A549 (cell line): Measurements from ENCODE around the gene ZIC4. TPM values are rescaled to one million over a fixed set of nuclear protein-coding genes. Genes with fewer than 3 reads are reported as not detected.

ENCODE experiments used
- ATAC-seq, 2 experiments: fragments of 200-7000 bp in 1 of 2; fragments of >200 bp in 1 of 2; cut with Nextera tagmentation in 1 of 2; cut with Tn5 transposase in 1 of 2; 3 replicates each; pipeline versions ENCODE4 v1.8.0 to v1.9.1; 2018 to 2020; ENCODE audit warnings: mild to moderate bottlenecking in 1 of 2, moderate library complexity in 1 of 2
- CTCF ChIA-PET: fragments of 300-600 bp; sonication (Branson Sonifier 250); formaldehyde crosslinking; extraction: SDS; loops from one replicate; lab custom pipeline; 2021; ENCODE audit warnings: antibody characterized with exemption, inconsistent platforms; lab: Yijun Ruan, JAX
- POLR2A ChIA-PET: fragments of 350-600 bp; formaldehyde crosslinking; extraction: SDS; loops from one replicate; lab custom pipeline; 2021; ENCODE audit warnings: antibody characterized with exemption, inconsistent platforms; lab: Yijun Ruan, JAX
- DNase-seq, 2 experiments: peaks; one replicate each; pipeline versions ENCODE4 v3.0.0 to v3.0.0-alpha.2; 2011 to 2016; ENCODE audit warnings: low read depth in 1 of 2, low spot score in 1 of 2
- FAIRE-seq: peaks from 2 replicates; lab custom pipeline; 2011; peaks lifted over from hg19 to GRCh38; lab: Jason Lieb, UNC
- H3K27ac ChIP-seq, 2 experiments: fragments of >200 bp; sonication (Bioruptor Twin); formaldehyde crosslinking; 3 replicates each; pipeline ENCODE4 v1.5.1; 2016 to 2017
- H3K4me1 ChIP-seq: fragments of >200 bp; sonication (Bioruptor Twin); formaldehyde crosslinking; 3 replicates; pipeline ENCODE4 v1.6.1; 2016
- H3K4me2 ChIP-seq: fragments of >200 bp; sonication (Bioruptor Twin); formaldehyde crosslinking; 3 replicates; pipeline ENCODE4 v1.6.1; 2016
- H3K4me3 ChIP-seq: fragments of >200 bp; sonication (Bioruptor Twin); formaldehyde crosslinking; 3 replicates; pipeline ENCODE4 v1.5.1; 2016
- H3K9me3 ChIP-seq: fragments of >200 bp; sonication (Bioruptor Twin); formaldehyde crosslinking; 3 replicates; pipeline ENCODE4 v1.6.1; 2016
- ATOH8 ChIP-seq: fragments of 250-450 bp; sonication (Bioruptor Pico); IDR thresholded peaks from 2 replicates; pipeline ENCODE4 v1.5.0; 2020; ENCODE audit warnings: low read depth, mild to moderate bottlenecking, moderate library complexity
- BHLHE40 ChIP-seq: IDR thresholded peaks from 2 replicates; pipeline ENCODE4 v1.6.1; 2012; ENCODE audit warnings: low read depth, low read length, inconsistent platforms
- CBX2 ChIP-seq: fragments of 200-600 bp; sonication (generic); IDR thresholded peaks from 2 replicates; pipeline ENCODE4 v1.6.1; 2016; ENCODE audit warnings: low read depth, mild to moderate bottlenecking, borderline replicate concordance
- CEBPB ChIP-seq, 2 experiments: fragments of >200 bp in 1 of 2; sonication (Bioruptor Twin) in 1 of 2; formaldehyde crosslinking in 1 of 2; IDR thresholded peaks; 2 replicates each; pipeline ENCODE4 v1.6.1; 2012 to 2016
- CTCF ChIP-seq: fragments of >200 bp; sonication (Bioruptor Twin); formaldehyde crosslinking; IDR thresholded peaks from 3 replicates; pipeline ENCODE4 v1.5.1; 2016
- EHMT2 ChIP-seq: fragments of 200-600 bp; sonication (generic); IDR thresholded peaks from 2 replicates; pipeline ENCODE4 v1.6.1; 2016; ENCODE audit warnings: antibody characterized with exemption, low read depth, mild to moderate bottlenecking, moderate library complexity
- EP300 ChIP-seq, 2 experiments: fragments of >200 bp; sonication (Bioruptor Twin); formaldehyde crosslinking; IDR thresholded peaks; 2 replicates in 1 of 2; 3 replicates in 1 of 2; pipeline ENCODE4 v1.6.1; 2016 to 2017
- ESRRA ChIP-seq: fragments of 150-350 bp; IDR thresholded peaks from 2 replicates; pipeline ENCODE4 v1.6.1; 2014; ENCODE audit warnings: mild to moderate bottlenecking, low read length, borderline replicate concordance
- HDAC2 ChIP-seq: fragments of 200-600 bp; sonication (generic); IDR thresholded peaks from 2 replicates; pipeline ENCODE4 v1.6.1; 2016
- HOXA7 ChIP-seq: fragments of 250-450 bp; sonication (Bioruptor Pico); IDR thresholded peaks from 2 replicates; pipeline ENCODE4 v1.5.0; 2020; ENCODE audit warnings: mild to moderate bottlenecking, moderate library complexity
- HOXB13 ChIP-seq: fragments of 250-450 bp; sonication (Bioruptor Pico); IDR thresholded peaks from 2 replicates; pipeline ENCODE4 v1.5.0; 2020; ENCODE audit warnings: low read depth, mild to moderate bottlenecking, moderate library complexity
- JUN ChIP-seq, 2 experiments: fragments of >200 bp; sonication (Bioruptor Twin); formaldehyde crosslinking; IDR thresholded peaks; 2 replicates in 1 of 2; 3 replicates in 1 of 2; pipeline ENCODE4 v1.6.1; 2016 to 2017
- MAX ChIP-seq: IDR thresholded peaks from 2 replicates; pipeline ENCODE4 v1.6.1; 2012
- NPAS2 ChIP-seq: fragments of 250-450 bp; sonication (Bioruptor Pico); IDR thresholded peaks from 2 replicates; pipeline ENCODE4 v1.8.0; 2022; ENCODE audit warnings: mild to moderate bottlenecking, moderate library complexity, borderline replicate concordance
- PBX3 ChIP-seq: IDR thresholded peaks from 2 replicates; pipeline ENCODE4 v1.6.1; 2012
- POLR2A ChIP-seq: IDR thresholded peaks from 2 replicates; pipeline ENCODE4 v1.6.1; 2012; ENCODE audit warnings: mild to moderate bottlenecking, low read length
- POLR2AphosphoS2 ChIP-seq: conservative IDR thresholded peaks from 2 replicates; pipeline ENCODE4 v1.6.1; 2012; ENCODE audit warnings: low read length, improper control_type of control experiment, inconsistent platforms
- RCOR1 ChIP-seq: fragments of 150-350 bp; IDR thresholded peaks from 2 replicates; pipeline ENCODE4 v1.6.1; 2014; ENCODE audit warnings: antibody characterized with exemption, low read length, low read depth
- RNF2 ChIP-seq: fragments of 200-600 bp; sonication (generic); IDR thresholded peaks from 2 replicates; pipeline ENCODE4 v1.6.1; 2016; ENCODE audit warnings: low read depth, mild to moderate bottlenecking, antibody characterized with exemption, moderate library complexity, borderline replicate concordance
- TFCP2L1 ChIP-seq: fragments of 250-450 bp; sonication (Bioruptor Pico); IDR thresholded peaks from 2 replicates; pipeline ENCODE4 v1.5.0; 2021; ENCODE audit warnings: mild to moderate bottlenecking
- TP53 ChIP-seq: fragments of 250-450 bp; sonication (Bioruptor Pico); IDR thresholded peaks from 2 replicates; pipeline ENCODE4 v1.5.0; 2021; ENCODE audit warnings: mild to moderate bottlenecking, moderate library complexity
- ZFP36 ChIP-seq: fragments of 450-650 bp; IDR thresholded peaks from 2 replicates; pipeline ENCODE4 v1.6.1; 2014; ENCODE audit warnings: borderline replicate concordance; ENCODE audit not compliant: partially characterized antibody
- ZSCAN20 ChIP-seq: fragments of 250-450 bp; sonication (Bioruptor Pico); IDR thresholded peaks from 2 replicates; pipeline ENCODE4 v1.8.0; 2022; ENCODE audit warnings: mild to moderate bottlenecking, moderate library complexity
- WGBS: methylation state at CpG from one replicate; pipeline ENCODE4 v1.1.6; 2017; ENCODE audit errors: missing lambda C conversion rate; 5-methylcytosine and 5-hydroxymethylcytosine counted together
- polyA plus RNA-seq, 4 experiments: library from polyadenylated mRNA; depleted of rRNA in 3 of 4; stranded (reverse); fragments of >200 nt; fragmentation: RNase III in 1 of 4; extraction: RNeasy Plus Mini Kit Qiagen cat#74134 plus additional on column Dnase treatment in 1 of 4; gene quantifications; 2 replicates in 3 of 4; 3 replicates in 1 of 4; pipeline ENCODE4 v1.2.3, GENCODE V29; 2011 to 2017
- TF ChIP-seq, protein P1 (sequence below): fragments of 150-350 bp; IDR thresholded peaks from 2 replicates; pipeline ENCODE4 v1.6.1; 2014; ENCODE audit warnings: low read depth, mild to moderate bottlenecking, low read length
- TF ChIP-seq, protein P2 (sequence below): fragments of >200 bp; sonication (Bioruptor Twin); formaldehyde crosslinking; IDR thresholded peaks from 3 replicates; pipeline ENCODE4 v1.6.1; 2016
- TF ChIP-seq, protein P3 (sequence below): IDR thresholded peaks from 2 replicates; pipeline ENCODE4 v1.6.1; 2012; ENCODE audit warnings: low read depth, borderline replicate concordance

The ZIC4 gene
- polyA plus RNA-seq, 2 of the 4 experiments (the other 2 are of a cell fraction), result not detected

GRCh38 chr3:147401421-147401820, 4.9 kb downstream of the ZIC4 start:
- 5% methylated on average over 1 of the region's 1 CpG for WGBS
- H3K4me1 ChIP-seq, result no peaks in the 10 kb centered on the region
- H3K27ac ChIP-seq, result no peak overlapping the region
- no peak overlapping the region for H3K4me2 ChIP-seq
- no peak overlapping the region for H3K4me3 ChIP-seq
- ATAC-seq, result no peak
- ChIA-PET CTCF (no interaction called here), POLR2A (no interaction called here)
- H3K9me3 ChIP-seq, result no peaks in the 10 kb centered on the region
- TF ChIP-seq, protein P1, sequence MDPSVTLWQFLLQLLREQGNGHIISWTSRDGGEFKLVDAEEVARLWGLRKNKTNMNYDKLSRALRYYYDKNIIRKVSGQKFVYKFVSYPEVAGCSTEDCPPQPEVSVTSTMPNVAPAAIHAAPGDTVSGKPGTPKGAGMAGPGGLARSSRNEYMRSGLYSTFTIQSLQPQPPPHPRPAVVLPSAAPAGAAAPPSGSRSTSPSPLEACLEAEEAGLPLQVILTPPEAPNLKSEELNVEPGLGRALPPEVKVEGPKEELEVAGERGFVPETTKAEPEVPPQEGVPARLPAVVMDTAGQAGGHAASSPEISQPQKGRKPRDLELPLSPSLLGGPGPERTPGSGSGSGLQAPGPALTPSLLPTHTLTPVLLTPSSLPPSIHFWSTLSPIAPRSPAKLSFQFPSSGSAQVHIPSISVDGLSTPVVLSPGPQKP, result no peak
- TF ChIP-seq TP53 (CRISPR knock-in tag) (no peak), POLR2AphosphoS2 (no peak), EP300 (IDR thresholded peaks at IDR 0.05) (no peak)
- DNase-seq, result no peak
- no peak for FAIRE-seq

GRCh38 chr3:147400999-147401398, 5.3 kb downstream of the ZIC4 start:
- Histone ChIP-seq H3K27ac (no peak overlapping the region), H3K4me1 (no peaks in the 10 kb centered on the region), H3K9me3 (no peaks in the 10 kb centered on the region)
- no peak for DNase-seq
- no peak for ATAC-seq
- ChIA-PET CTCF (no interaction called here), POLR2A (no interaction called here)
- 0% methylated on average over 1 of the region's 1 CpG for WGBS
- no peak for FAIRE-seq
- no peak for TF ChIP-seq NPAS2 (CRISPR knock-in tag)
- no peak for TF ChIP-seq CTCF
- TF ChIP-seq HOXB13, result no peak
- TF ChIP-seq CEBPB (IDR thresholded peaks at IDR 0.05), result no peak
- no peak for TF ChIP-seq ZFP36
- no peak for TF ChIP-seq TFCP2L1 (CRISPR knock-in tag)
- TF ChIP-seq, all 56 proteins: peak for 0
- Histone ChIP-seq H3K4me2 (no peak overlapping the region), H3K4me3 (no peak overlapping the region)

DNA sequence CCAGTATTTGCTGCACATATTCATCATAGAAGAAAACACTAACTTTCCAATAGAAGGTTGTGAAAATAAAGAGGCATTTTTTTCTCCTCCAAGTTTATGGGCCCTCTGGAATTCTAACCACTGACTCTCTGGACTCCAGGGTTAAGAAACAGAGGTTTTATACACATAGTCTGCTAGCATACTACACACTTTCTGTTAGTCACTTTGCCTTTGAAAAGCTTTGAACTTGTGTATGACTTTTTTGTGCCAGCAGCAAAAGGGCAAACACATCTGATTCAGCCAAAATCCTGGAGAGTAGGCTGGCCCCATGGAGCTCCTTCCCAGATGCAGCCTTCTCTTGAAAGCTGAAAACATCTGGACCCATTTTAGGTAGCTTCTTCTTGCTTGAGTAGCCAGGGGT, 6.2 kb downstream of the ZIC4 start:
- POLR2A ChIA-PET, result no interaction called here
- H3K4me2 ChIP-seq, result no peak overlapping the region
- TF ChIP-seq CTCF (no peak), EHMT2 (no peak), JUN (IDR thresholded peaks at IDR 0.05) (no peak), RCOR1 (no peak), MAX (no peak), BHLHE40 (no peak), NPAS2 (CRISPR knock-in tag) (no peak), CBX2 (no peak), HOXA7 (CRISPR knock-in tag) (no peak), PBX3 (no peak), POLR2AphosphoS2 (no peak), ATOH8 (no peak), POLR2A (no peak), ZSCAN20 (CRISPR knock-in tag) (no peak), ESRRA (no peak), HDAC2 (no peak), RNF2 (no peak)
- TF ChIP-seq, protein P2, sequence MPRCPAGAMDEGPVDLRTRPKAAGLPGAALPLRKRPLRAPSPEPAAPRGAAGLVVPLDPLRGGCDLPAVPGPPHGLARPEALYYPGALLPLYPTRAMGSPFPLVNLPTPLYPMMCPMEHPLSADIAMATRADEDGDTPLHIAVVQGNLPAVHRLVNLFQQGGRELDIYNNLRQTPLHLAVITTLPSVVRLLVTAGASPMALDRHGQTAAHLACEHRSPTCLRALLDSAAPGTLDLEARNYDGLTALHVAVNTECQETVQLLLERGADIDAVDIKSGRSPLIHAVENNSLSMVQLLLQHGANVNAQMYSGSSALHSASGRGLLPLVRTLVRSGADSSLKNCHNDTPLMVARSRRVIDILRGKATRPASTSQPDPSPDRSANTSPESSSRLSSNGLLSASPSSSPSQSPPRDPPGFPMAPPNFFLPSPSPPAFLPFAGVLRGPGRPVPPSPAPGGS, result no peak
- TF ChIP-seq, protein P3, sequence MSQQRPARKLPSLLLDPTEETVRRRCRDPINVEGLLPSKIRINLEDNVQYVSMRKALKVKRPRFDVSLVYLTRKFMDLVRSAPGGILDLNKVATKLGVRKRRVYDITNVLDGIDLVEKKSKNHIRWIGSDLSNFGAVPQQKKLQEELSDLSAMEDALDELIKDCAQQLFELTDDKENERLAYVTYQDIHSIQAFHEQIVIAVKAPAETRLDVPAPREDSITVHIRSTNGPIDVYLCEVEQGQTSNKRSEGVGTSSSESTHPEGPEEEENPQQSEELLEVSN, result no peak
- TF ChIP-seq, all 56 proteins: peak for 0
- FAIRE-seq, result no peak
- Histone ChIP-seq H3K4me3 (no peak overlapping the region), H3K9me3 (no peaks in the 10 kb centered on the region), H3K4me1 (no peaks in the 10 kb centered on the region), H3K27ac (no peak overlapping the region)
- ATAC-seq, result no peak
- CTCF ChIA-PET, result no interaction called here
- DNase-seq, result no peak
